Breast epithelium (tissue), 3 donors: ENCODE data around the gene GRIK4.

Source experiments
- CTCF ChIP-seq, 3 donors: fragments of 450-650 bp; IDR thresholded peaks; one replicate each; pipeline ENCODE4 v1.5.1; 2016 to 2017; ENCODE audit warnings: antibody characterized with exemption in 3 of 3, mild to moderate bottlenecking in 3 of 3, moderate library complexity in 3 of 3
- POLR2A ChIP-seq: fragments of 450-650 bp; IDR thresholded peaks from one replicate; pipeline ENCODE4 v1.6.1; 2016; ENCODE audit warnings: antibody characterized with exemption, mild to moderate bottlenecking, moderate library complexity
- POLR2AphosphoS5 ChIP-seq, 3 donors: sonication (generic); formaldehyde crosslinking; IDR thresholded peaks; one replicate each; pipeline ENCODE4 v1.6.1; 2017; ENCODE audit warnings: antibody characterized with exemption in 3 of 3

- TF ChIP-seq CTCF (IDR thresholded peaks at IDR 0.05) (no peak), POLR2AphosphoS5 (IDR thresholded peaks at IDR 0.05) (no peak), POLR2A (no peak)
Measured at GRCh38 chr11:120912504-120912903, 401.0 kb downstream of the GRIK4 start.
